ENCODE data around the gene CLEC2D. TPM values are rescaled to one million over a fixed set of nuclear protein-coding genes. Genes with fewer than 3 reads are reported as not detected.

The CLEC2D gene
- total and polyA plus RNA-seq, 2 donors (not counting 1 experiment from before 2014, with no cell fraction given) = 158 to 426 TPM

GRCh38 chr12:9673404-9674225 is 4.1 kb downstream of the CLEC2D start:
- Histone ChIP-seq H4K20me1 (ENCODE audit: control insufficient read depth, insufficient read depth, low read length, poor library complexity, severe bottlenecking) (peaks cover 5% of the 10 kb centered on the region), H3K27me3 (replicated peaks in 1 of 4; ENCODE audit: control extremely low read depth in 1 of 4, control insufficient read depth in 3 of 4, insufficient read depth in 4 of 4, low read length in 3 of 4) (no peaks in the 10 kb centered on the region), H3K4me3 (ENCODE audit: control extremely low read depth in 1 of 5, extremely low read depth in 1 of 5, insufficient read depth in 1 of 5, low read depth in 2 of 5, low read length in 4 of 5) (peak overlapping the region in 3 of 5 experiments; percentile 63 to 77 (median 69)), H3K79me2 (ENCODE audit: control insufficient read depth, insufficient read depth, low read length) (peaks cover 93% of the 10 kb centered on the region), H3K9me3 (ENCODE audit: control extremely low read depth in 1 of 3, control insufficient read depth in 2 of 3, insufficient read depth in 1 of 3, low read length in 2 of 3) (peaks cover 0 to 10% (median 2%) of the 10 kb centered on the region in 3 donors), H2AFZ (ENCODE audit: insufficient read depth, low read depth, low read length, poor library complexity, severe bottlenecking) (no peak overlapping the region), H3K36me3 (replicated peaks in 1 of 2; ENCODE audit: control extremely low read depth in 1 of 2, control insufficient read depth in 1 of 2, extremely low read depth in 1 of 2, insufficient read depth in 2 of 2, low read length in 1 of 2) (peaks cover 12 to 29% of the 10 kb centered on the region in 2 experiments), H3K9ac (ENCODE audit: low read length) (peak overlapping the region; percentile 69), H3K4me2 (replicated peaks; ENCODE audit: low read depth, low read length, poor library complexity, severe bottlenecking) (peak overlapping the region; percentile 73), H3K4me1 (ENCODE audit: control insufficient read depth in 2 of 2, insufficient read depth in 2 of 2, low read length in 2 of 2) (peaks cover 60 to 70% of the 10 kb centered on the region in 2 donors), H3K27ac (ENCODE audit: low read length in 2 of 2) (peak overlapping the region; percentile 28 to 87)
- ChIA-PET CTCF (interaction anchor here (1.0 to 2.7 kb wide), 9 partner anchors 8 to 76 kb away, joined by 3 to 14 read pairs (median 5); no protein-coding TSS in a partner anchor), POLR2A (interaction anchor here (1.0 kb wide), 1 partner anchor 12 kb away, joined by 4 read pairs; no protein-coding TSS in a partner anchor)
- 18% methylated on average over 6 of the region's 6 CpGs for WGBS (ENCODE audit: insufficient coverage)
- intact Hi-C loops (cut with micrococcal nuclease) = loop anchor here (5.0 kb wide), 1 partner anchor 34 kb away; no protein-coding TSS in a partner anchor
- DNase-seq (peak; percentile 56), ATAC-seq (ENCODE audit: low read depth) (peak; percentile 32)
- Mint-ChIP-seq H3K27me3 (no peaks in the 10 kb centered on the region), H3K4me3 (peak overlapping the region; percentile 91), H3K9me3 (ENCODE audit: insufficient read depth) (no peaks in the 10 kb centered on the region), H3K4me1 (peaks cover 77% of the 10 kb centered on the region), H3K27ac (peak overlapping the region; percentile 86)
- no peak for TF ChIP-seq CTCF (IDR thresholded peaks at IDR 0.05)
- no peak for TF ChIP-seq EZH2 (IDR thresholded peaks at IDR 0.05; ENCODE audit: borderline replicate concordance, insufficient read depth, low read depth, low read length, poor library complexity, severe bottlenecking)
